Measurements from ENCODE around the gene PSMB11. TPM values are rescaled to one million over a fixed set of nuclear protein-coding genes. Genes with fewer than 3 reads are reported as not detected.

Gene PSMB11
- total RNA-seq, 1 experiment from 2014 or later, result not detected

- Histone ChIP-seq H3K9me3 (ENCODE audit: control insufficient read depth in 1 of 2, insufficient read depth in 1 of 2, low read depth in 1 of 2, low read length in 2 of 2) (no peaks in the 10 kb centered on the region), H2AFZ (ENCODE audit: low read depth, low read length, poor library complexity, severe bottlenecking) (no peak overlapping the region), H3K9ac (ENCODE audit: low read length) (no peak overlapping the region), H4K20me1 (ENCODE audit: insufficient read depth) (peaks cover 6% of the 10 kb centered on the region; the same call in 1 of the 2 replicates), H3K36me3 (ENCODE audit: control insufficient read depth in 1 of 2, insufficient read depth in 2 of 2, low read length in 2 of 2) (peaks cover 46 to 47% of the 10 kb centered on the region in 2 experiments), H3K4me1 (ENCODE audit: control insufficient read depth in 1 of 2, insufficient read depth in 2 of 2, low read length in 2 of 2) (peaks cover 5 to 11% of the 10 kb centered on the region in 2 experiments; a peak in 2 of 4 replicates), H3K9me2 (ENCODE audit: insufficient read depth) (no peaks in the 10 kb centered on the region), H3K4me2 (ENCODE audit: low read length) (no peak overlapping the region), H3K27me3 (ENCODE audit: insufficient read depth, low read length) (no peaks in the 10 kb centered on the region), H3K4me3 (replicated peaks in 1 of 2; ENCODE audit: low read depth in 1 of 2, low read length in 2 of 2) (no peak overlapping the region), H3K79me2 (ENCODE audit: insufficient read depth, low read length) (peaks cover 81% of the 10 kb centered on the region), H3K27ac (ENCODE audit: low read depth, low read length) (no peak overlapping the region)
- BruUV-seq (replicated peaks), result no TSS peak
- no peak for DNase-seq (ENCODE audit: low read depth, low spot score)
- ChIA-PET CTCF (interaction anchor here (1.0 to 3.1 kb wide), 3 partner anchors 14 to 29 kb away, joined by 3 to 9 read pairs (median 4); no protein-coding TSS in a partner anchor), RAD21 (ENCODE audit: low non-redundant PET in 1 of 2, low total read pairs in 2 of 2, uncharacterized antibody in 2 of 2, unreplicated experiment in 2 of 2) (no interaction called here), POLR2A (no interaction called here)
- no peak for ATAC-seq
- no peak for TF ChIP-seq JUND (IDR thresholded peaks at IDR 0.05)
- TF ChIP-seq EZH2 (IDR thresholded peaks at IDR 0.05), result no peak
- no peak for TF ChIP-seq CBX3 (IDR thresholded peaks at IDR 0.05; ENCODE audit: low read depth)
- TF ChIP-seq EGR1 (IDR thresholded peaks at IDR 0.05; ENCODE audit: low read depth), result no peak
- TF ChIP-seq YY1 (IDR thresholded peaks at IDR 0.05; ENCODE audit: extremely low read depth, insufficient replicate concordance, low read depth, low read length), result no peak
- TF ChIP-seq RAD21 (IDR thresholded peaks at IDR 0.05; ENCODE audit: low read depth), result no peak
- no peak for TF ChIP-seq POLR2AphosphoS5 (IDR thresholded peaks at IDR 0.05; ENCODE audit: low read depth, low read length)
- TF ChIP-seq ZFX (IDR thresholded peaks at IDR 0.05), result no peak
- TF ChIP-seq ZNF274 (IDR thresholded peaks at IDR 0.05; ENCODE audit: low read depth, low read length), result no peak
- TF ChIP-seq POLR2A (IDR thresholded peaks at IDR 0.05; ENCODE audit: borderline replicate concordance, extremely low read depth, insufficient read depth, insufficient read length), result no peak
- no peak for TF ChIP-seq EZH2phosphoT487 (IDR thresholded peaks at IDR 0.05; ENCODE audit: borderline replicate concordance)
- TF ChIP-seq, protein P1, sequence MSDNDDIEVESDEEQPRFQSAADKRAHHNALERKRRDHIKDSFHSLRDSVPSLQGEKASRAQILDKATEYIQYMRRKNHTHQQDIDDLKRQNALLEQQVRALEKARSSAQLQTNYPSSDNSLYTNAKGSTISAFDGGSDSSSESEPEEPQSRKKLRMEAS (IDR thresholded peaks at IDR 0.05), result no peak
- no peak for TF ChIP-seq ELF1 (IDR thresholded peaks at IDR 0.05; ENCODE audit: borderline replicate concordance, low read depth)
- TF ChIP-seq, protein P2, sequence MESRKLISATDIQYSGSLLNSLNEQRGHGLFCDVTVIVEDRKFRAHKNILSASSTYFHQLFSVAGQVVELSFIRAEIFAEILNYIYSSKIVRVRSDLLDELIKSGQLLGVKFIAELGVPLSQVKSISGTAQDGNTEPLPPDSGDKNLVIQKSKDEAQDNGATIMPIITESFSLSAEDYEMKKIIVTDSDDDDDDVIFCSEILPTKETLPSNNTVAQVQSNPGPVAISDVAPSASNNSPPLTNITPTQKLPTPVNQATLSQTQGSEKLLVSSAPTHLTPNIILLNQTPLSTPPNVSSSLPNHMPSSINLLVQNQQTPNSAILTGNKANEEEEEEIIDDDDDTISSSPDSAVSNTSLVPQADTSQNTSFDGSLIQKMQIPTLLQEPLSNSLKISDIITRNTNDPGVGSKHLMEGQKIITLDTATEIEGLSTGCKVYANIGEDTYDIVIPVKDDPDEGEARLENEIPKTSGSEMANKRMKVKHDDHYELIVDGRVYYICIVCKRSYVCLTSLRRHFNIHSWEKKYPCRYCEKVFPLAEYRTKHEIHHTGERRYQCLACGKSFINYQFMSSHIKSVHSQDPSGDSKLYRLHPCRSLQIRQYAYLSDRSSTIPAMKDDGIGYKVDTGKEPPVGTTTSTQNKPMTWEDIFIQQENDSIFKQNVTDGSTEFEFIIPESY (IDR thresholded peaks at IDR 0.05; ENCODE audit: extremely low read depth, insufficient replicate concordance, low read length), result no peak
- no peak for TF ChIP-seq SP1 (IDR thresholded peaks at IDR 0.05; ENCODE audit: low read depth)
- TF ChIP-seq, protein P3, sequence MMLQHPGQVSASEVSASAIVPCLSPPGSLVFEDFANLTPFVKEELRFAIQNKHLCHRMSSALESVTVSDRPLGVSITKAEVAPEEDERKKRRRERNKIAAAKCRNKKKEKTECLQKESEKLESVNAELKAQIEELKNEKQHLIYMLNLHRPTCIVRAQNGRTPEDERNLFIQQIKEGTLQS (IDR thresholded peaks at IDR 0.05), result no peak
- intact Hi-C loops (cut with micrococcal nuclease), result no loop called here
Observed at GRCh38 chr14:23091294-23092225, 49.5 kb downstream of the PSMB11 start.
